GM23338 (cell line): ENCODE measurements around the gene ABI1. TPM values are rescaled to one million over a fixed set of nuclear protein-coding genes. Genes with fewer than 3 reads are reported as not detected.

ENCODE experiments used
- ATAC-seq: fragments of 200-7000 bp; cut with Tn5 transposase; 3 replicates; pipeline ENCODE4 v1.9.1; 2020
- DNase-seq: peaks from one replicate; pipeline ENCODE4 v3.0.0-alpha.2; 2015; ENCODE audit warnings: low spot score
- H2AFZ ChIP-seq: fragments of 200-600 bp; sonication (generic); 2 replicates; pipeline ENCODE4 v1.8.0; 2016; ENCODE audit warnings: antibody characterized with exemption, mild to moderate bottlenecking, moderate library complexity
- H3F3A ChIP-seq: fragments of 200-600 bp; sonication (generic); replicated peaks from 2 replicates; pipeline ENCODE4 v1.8.0; 2017; ENCODE audit warnings: antibody characterized with exemption, mixed run types, low read depth
- H3K27ac ChIP-seq: fragments of 200-600 bp; sonication (generic); 2 replicates; pipeline ENCODE4 v1.6.1; 2016; ENCODE audit warnings: low read depth
- H3K27me3 ChIP-seq: fragments of 200-600 bp; sonication (generic); 2 replicates; pipeline ENCODE4 v1.8.0; 2016; ENCODE audit warnings: mild to moderate bottlenecking, mixed run types, moderate library complexity; ENCODE audit not compliant: insufficient read depth
- H3K36me3 ChIP-seq: fragments of 200-600 bp; sonication (generic); 2 replicates; pipeline ENCODE4 v1.8.0; 2016; ENCODE audit warnings: mild to moderate bottlenecking; ENCODE audit not compliant: insufficient read depth
- H3K4me1 ChIP-seq: fragments of 200-600 bp; sonication (generic); 2 replicates; pipeline ENCODE4 v1.8.0; 2016; ENCODE audit warnings: mild to moderate bottlenecking, moderate library complexity; ENCODE audit not compliant: insufficient read depth
- H3K4me2 ChIP-seq: fragments of 200-600 bp; sonication (generic); 2 replicates; pipeline ENCODE4 v1.7.1; 2017; ENCODE audit warnings: mixed run types
- H3K4me3 ChIP-seq: fragments of 200-600 bp; sonication (generic); 2 replicates; pipeline ENCODE4 v1.6.1; 2016; ENCODE audit warnings: mixed run types
- H3K79me2 ChIP-seq: fragments of 200-600 bp; sonication (generic); replicated peaks from 2 replicates; pipeline ENCODE4 v1.8.0; 2017; ENCODE audit warnings: mild to moderate bottlenecking; ENCODE audit not compliant: insufficient read depth
- H3K9me2 ChIP-seq: fragments of 200-600 bp; sonication (generic); 2 replicates; pipeline ENCODE4 v1.8.0; 2017; ENCODE audit not compliant: insufficient read depth
- H4K20me1 ChIP-seq: fragments of 200-600 bp; sonication (generic); replicated peaks from 2 replicates; pipeline ENCODE4 v1.8.0; 2017; ENCODE audit warnings: mild to moderate bottlenecking; ENCODE audit not compliant: insufficient read depth
- H3K27ac Mint-ChIP-seq: 2 replicates; pipeline ENCODE4 v1.8.0; 2020; ENCODE audit warnings: inconsistent platforms, mild to moderate bottlenecking, moderate library complexity, mixed read lengths
- H3K27me3 Mint-ChIP-seq: 3 replicates; pipeline ENCODE4 v1.8.0; 2022; ENCODE audit warnings: low read depth, mild to moderate bottlenecking, moderate library complexity, mixed read lengths, inconsistent platforms; ENCODE audit not compliant: insufficient read depth, poor library complexity
- H3K36me3 Mint-ChIP-seq: 3 replicates; pipeline ENCODE4 v1.8.0; 2021; ENCODE audit warnings: low read depth, mild to moderate bottlenecking, inconsistent platforms, moderate library complexity, mixed read lengths
- H3K4me1 Mint-ChIP-seq: 3 replicates; pipeline ENCODE4 v1.8.0; 2020; ENCODE audit warnings: mild to moderate bottlenecking, inconsistent platforms, mixed read lengths
- H3K4me3 Mint-ChIP-seq: 3 replicates; pipeline ENCODE4 v1.8.0; 2021; ENCODE audit warnings: moderate library complexity, mild to moderate bottlenecking, inconsistent platforms, mixed read lengths
- H3K9me3 Mint-ChIP-seq: 3 replicates; pipeline ENCODE4 v1.8.0; 2020; ENCODE audit warnings: moderate library complexity, mild to moderate bottlenecking, inconsistent platforms, mixed read lengths
- CREB1 ChIP-seq: fragments of 250-450 bp; sonication (Bioruptor Pico); IDR thresholded peaks from 2 replicates; pipeline ENCODE4 v1.5.0; 2020; ENCODE audit warnings: low read depth, mild to moderate bottlenecking, moderate library complexity
- CTCF ChIP-seq, 2 experiments: fragments of 200-600 bp in 1 of 2; sonication (generic) in 1 of 2; conservative IDR thresholded peaks; 2 replicates each; pipeline versions ENCODE4 v1.5.1 to v1.6.1; 2016 to 2017; ENCODE audit warnings: antibody characterized with exemption in 2 of 2, low read depth in 2 of 2, mild to moderate bottlenecking in 2 of 2, moderate library complexity in 1 of 2
- ETS1 ChIP-seq: IDR thresholded peaks from 2 replicates; pipeline ENCODE4 v1.6.1; 2016; ENCODE audit warnings: antibody characterized with exemption
- EZH2 ChIP-seq: fragments of 200-600 bp; sonication (generic); IDR thresholded peaks from one replicate; pipeline ENCODE4 v1.8.0; 2017; ENCODE audit warnings: antibody characterized with exemption, mild to moderate bottlenecking, low read depth; ENCODE audit not compliant: unreplicated experiment
- EZH2phosphoT487 ChIP-seq: fragments of 200-600 bp; sonication (generic); IDR thresholded peaks from one replicate; pipeline ENCODE4 v1.8.1; 2018; ENCODE audit warnings: antibody characterized with exemption; ENCODE audit not compliant: unreplicated experiment
- JUNB ChIP-seq: IDR thresholded peaks from one replicate; pipeline ENCODE4 v1.6.1; 2016; ENCODE audit warnings: antibody characterized with exemption; ENCODE audit not compliant: unreplicated experiment
- NANOG ChIP-seq: IDR thresholded peaks from 2 replicates; pipeline ENCODE4 v1.6.1; 2016; ENCODE audit warnings: antibody characterized with exemption, borderline replicate concordance
- POLR2AphosphoS5 ChIP-seq: IDR thresholded peaks from 2 replicates; pipeline ENCODE4 v1.6.1; 2016; ENCODE audit warnings: antibody characterized with exemption, low read depth
- REST ChIP-seq: IDR thresholded peaks from one replicate; pipeline ENCODE4 v1.6.1; 2018; ENCODE audit warnings: antibody characterized with exemption; ENCODE audit not compliant: unreplicated experiment
- STAT1 ChIP-seq: IDR thresholded peaks from one replicate; pipeline ENCODE4 v1.6.1; 2016; ENCODE audit warnings: antibody characterized with exemption; ENCODE audit not compliant: unreplicated experiment
- ZNF114 ChIP-seq: fragments of 250-450 bp; sonication (Bioruptor Pico); IDR thresholded peaks from 2 replicates; pipeline ENCODE4 v1.5.0; 2020; ENCODE audit warnings: mild to moderate bottlenecking, moderate library complexity
- ZNF331 ChIP-seq: fragments of 250-450 bp; sonication (Bioruptor Pico); IDR thresholded peaks from 2 replicates; pipeline ENCODE4 v1.5.0; 2020; ENCODE audit warnings: low read depth, mild to moderate bottlenecking, moderate library complexity
- ZNF462 ChIP-seq: fragments of 250-450 bp; sonication (Bioruptor Pico); IDR thresholded peaks from 2 replicates; pipeline ENCODE4 v1.5.0; 2020; ENCODE audit warnings: mild to moderate bottlenecking, moderate library complexity
- polyA plus RNA-seq: library from polyadenylated mRNA; unstranded; fragments of >200 nt; fragmentation: Nextera tagmentation; extraction: Ambion mirVana; gene quantifications from 2 replicates; pipeline ENCODE4 v1.2.1, GENCODE V29; 2016
- total RNA-seq: library from RNA; depleted of rRNA; stranded (reverse); fragments of >200 nt; shearing (Covaris generic); gene quantifications from 2 replicates; pipeline ENCODE4 v1.2.3, GENCODE V29; 2014

The ABI1 gene
- total and polyA plus RNA-seq, 2 experiments from 2014 or later = 22.3 to 30.7 TPM

GRCh38 chr10:26759008-26759407 is 101.8 kb downstream of the ABI1 start:
- ATAC-seq = peak; percentile 80
- H3K4me1 ChIP-seq = peaks cover 16% of the 10 kb centered on the region
- H3K79me2 ChIP-seq = no peaks in the 10 kb centered on the region
- no peak overlapping the region; the same call in 1 of the 2 replicates for H3K27ac ChIP-seq
- Mint-ChIP-seq H3K36me3 (no peaks in the 10 kb centered on the region), H3K9me3 (no peaks in the 10 kb centered on the region), H3K27me3 (no peaks in the 10 kb centered on the region), H3K4me1 (peaks cover 19% of the 10 kb centered on the region), H3K4me3 (no peak overlapping the region), H3K27ac (peak overlapping the region; percentile 57)
- peak; percentile 34 for DNase-seq
- no peak overlapping the region for H2AFZ ChIP-seq
- H3K27me3 ChIP-seq = no peaks in the 10 kb centered on the region
- H4K20me1 ChIP-seq = no peaks in the 10 kb centered on the region
- H3K9me2 ChIP-seq = no peaks in the 10 kb centered on the region
- TF ChIP-seq STAT1 (no peak), ETS1 (no peak), EZH2phosphoT487 (no peak), POLR2AphosphoS5 (no peak), ZNF462 (CRISPR knock-in tag) (no peak), CTCF (conservative IDR thresholded peaks at IDR 0.05; ENCODE audit: low read depth in 2 of 2) (no peak), ZNF114 (CRISPR knock-in tag) (no peak), NANOG (no peak), CREB1 (CRISPR knock-in tag) (no peak), ZNF331 (CRISPR knock-in tag) (no peak), EZH2 (no peak), JUNB (no peak), REST (no peak)
- H3K4me3 ChIP-seq = no peak overlapping the region
- H3F3A ChIP-seq = no peaks in the 10 kb centered on the region
- no peak overlapping the region for H3K4me2 ChIP-seq
- no peaks in the 10 kb centered on the region for H3K36me3 ChIP-seq
